Parathyroid adenoma (tissue), 2 donors: ENCODE data around the gene DARS1.
A peak's percentile ranks its signal among the peaks of the same experiment; 100 is the strongest.

Source experiments
- H2AFZ ChIP-seq: fragments of 300-600 bp; sonication (generic); one replicate; pipeline ENCODE4 v1.7.0; 2017; ENCODE audit warnings: antibody characterized with exemption, mild to moderate bottlenecking
- H3K27ac ChIP-seq: fragments of 300-600 bp; sonication (generic); one replicate; pipeline ENCODE4 v1.7.0; 2017
- H3K27me3 ChIP-seq: fragments of 300-600 bp; sonication (generic); one replicate; pipeline ENCODE4 v1.7.0; 2017; ENCODE audit warnings: low read length; ENCODE audit not compliant: control insufficient read depth, insufficient read depth
- H3K36me3 ChIP-seq: fragments of 300-600 bp; sonication (generic); one replicate; pipeline ENCODE4 v1.7.0; 2017; ENCODE audit warnings: low read length; ENCODE audit not compliant: control insufficient read depth, insufficient read depth
- H3K4me1 ChIP-seq: fragments of 300-600 bp; sonication (generic); one replicate; pipeline ENCODE4 v1.7.0; 2017; ENCODE audit warnings: control low read depth
- H3K4me2 ChIP-seq: fragments of 300-600 bp; sonication (generic); one replicate; pipeline ENCODE4 v1.7.0; 2017; ENCODE audit warnings: low read length
- H3K4me3 ChIP-seq: fragments of 300-600 bp; sonication (generic); one replicate; pipeline ENCODE4 v1.7.0; 2017; ENCODE audit warnings: low read depth, low read length
- H3K79me2 ChIP-seq: fragments of 300-600 bp; sonication (generic); one replicate; pipeline ENCODE4 v1.7.0; 2017; ENCODE audit warnings: control low read depth
- H3K9ac ChIP-seq: fragments of 300-600 bp; sonication (generic); one replicate; pipeline ENCODE4 v1.7.0; 2017; ENCODE audit warnings: mild to moderate bottlenecking
- H3K9me3 ChIP-seq: fragments of 300-600 bp; sonication (generic); one replicate; pipeline ENCODE4 v1.7.0; 2017; ENCODE audit warnings: low read length; ENCODE audit not compliant: control insufficient read depth
- CTCF ChIP-seq: fragments of 300-600 bp; sonication (generic); IDR thresholded peaks from one replicate; pipeline ENCODE4 v1.7.0; 2017; ENCODE audit warnings: antibody characterized with exemption, mild to moderate bottlenecking
- donor health status: primary hyperparathyroidism.

DARS1 gene

DNA sequence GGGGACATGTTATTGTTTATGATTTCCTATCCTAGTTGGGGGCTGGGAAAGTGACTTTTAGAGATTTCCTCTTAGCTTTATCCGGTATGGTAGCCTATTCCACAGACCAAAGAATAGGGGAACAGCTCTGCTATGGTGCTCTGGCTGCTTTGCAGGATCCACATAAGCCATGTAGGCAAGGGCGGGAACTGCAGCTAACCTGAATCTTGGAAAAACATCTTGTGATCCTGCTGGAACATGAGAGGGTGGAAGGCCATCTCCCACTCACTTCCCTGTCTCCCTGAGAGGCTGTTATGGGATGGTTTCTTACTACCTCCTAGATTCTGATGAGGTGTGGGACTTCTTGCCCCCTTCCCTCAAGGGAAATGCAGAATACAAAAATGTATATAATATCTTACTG is 2.0 kb upstream of the DARS1 start:
- Histone ChIP-seq H3K27ac (no peak overlapping the region), H3K79me2 (no peaks in the 10 kb centered on the region), H3K9ac (no peak overlapping the region), H3K9me3 (no peaks in the 10 kb centered on the region), H2AFZ (no peak overlapping the region), H3K4me1 (no peaks in the 10 kb centered on the region), H3K27me3 (no peaks in the 10 kb centered on the region), H3K36me3 (no peaks in the 10 kb centered on the region), H3K4me3 (no peak overlapping the region), H3K4me2 (no peak overlapping the region)
- no peak for TF ChIP-seq CTCF

- H3K9ac ChIP-seq: no peak overlapping the region
- H3K4me3 ChIP-seq: peak overlapping the region; percentile 92
- no peaks in the 10 kb centered on the region for H3K27me3 ChIP-seq
- peak overlapping the region; percentile 93 for H2AFZ ChIP-seq
- H3K4me1 ChIP-seq: no peaks in the 10 kb centered on the region
- no peaks in the 10 kb centered on the region for H3K79me2 ChIP-seq
- H3K9me3 ChIP-seq: no peaks in the 10 kb centered on the region
- H3K4me2 ChIP-seq: no peak overlapping the region
- H3K36me3 ChIP-seq: no peaks in the 10 kb centered on the region
- H3K27ac ChIP-seq: no peak overlapping the region
- TF ChIP-seq CTCF: no peak
These were observed 1.1 kb upstream of the DARS1 start for GRCh38 chr2:135986507-135986906.

DNA sequence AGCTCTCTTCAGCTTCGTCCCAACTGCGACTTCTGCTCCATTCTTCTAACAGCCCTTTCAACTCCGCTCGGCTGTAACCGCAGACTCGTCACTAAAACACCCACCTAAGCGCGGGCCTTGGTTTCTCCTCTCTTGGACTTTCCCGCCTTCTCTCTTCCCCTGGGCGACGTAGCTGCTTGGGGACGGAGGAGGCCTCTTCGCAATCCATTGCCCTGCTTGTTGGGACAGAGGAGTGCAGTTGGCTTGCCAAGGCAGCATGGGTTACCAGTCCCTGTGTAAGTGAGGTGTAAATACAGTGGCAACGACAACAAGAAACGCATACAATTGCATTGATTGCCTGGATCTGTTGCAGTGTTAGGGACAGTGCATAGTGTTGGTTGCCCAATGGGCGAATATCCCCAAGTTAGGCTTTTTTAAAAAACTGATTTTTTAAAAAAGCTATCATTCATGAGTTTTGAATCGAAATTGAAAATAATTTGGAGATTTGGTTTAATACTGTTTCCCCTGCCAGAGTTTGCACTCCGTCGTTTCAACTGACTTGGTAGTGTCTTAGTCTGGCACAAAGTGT is 484 bp upstream of the DARS1 start:
- H3K9me3 ChIP-seq: no peaks in the 10 kb centered on the region
- no peaks in the 10 kb centered on the region for H3K36me3 ChIP-seq
- H3K4me3 ChIP-seq: peak overlapping the region; percentile 92
- no peak for TF ChIP-seq CTCF
- no peaks in the 10 kb centered on the region for H3K4me1 ChIP-seq
- peak overlapping the region; percentile 72 for H3K27ac ChIP-seq
- H3K79me2 ChIP-seq: peaks cover 3% of the 10 kb centered on the region
- peak overlapping the region; percentile 24 for H3K9ac ChIP-seq
- H2AFZ ChIP-seq: peak overlapping the region; percentile 93
- H3K27me3 ChIP-seq: no peaks in the 10 kb centered on the region
- peak overlapping the region; percentile 78 for H3K4me2 ChIP-seq

DNA sequence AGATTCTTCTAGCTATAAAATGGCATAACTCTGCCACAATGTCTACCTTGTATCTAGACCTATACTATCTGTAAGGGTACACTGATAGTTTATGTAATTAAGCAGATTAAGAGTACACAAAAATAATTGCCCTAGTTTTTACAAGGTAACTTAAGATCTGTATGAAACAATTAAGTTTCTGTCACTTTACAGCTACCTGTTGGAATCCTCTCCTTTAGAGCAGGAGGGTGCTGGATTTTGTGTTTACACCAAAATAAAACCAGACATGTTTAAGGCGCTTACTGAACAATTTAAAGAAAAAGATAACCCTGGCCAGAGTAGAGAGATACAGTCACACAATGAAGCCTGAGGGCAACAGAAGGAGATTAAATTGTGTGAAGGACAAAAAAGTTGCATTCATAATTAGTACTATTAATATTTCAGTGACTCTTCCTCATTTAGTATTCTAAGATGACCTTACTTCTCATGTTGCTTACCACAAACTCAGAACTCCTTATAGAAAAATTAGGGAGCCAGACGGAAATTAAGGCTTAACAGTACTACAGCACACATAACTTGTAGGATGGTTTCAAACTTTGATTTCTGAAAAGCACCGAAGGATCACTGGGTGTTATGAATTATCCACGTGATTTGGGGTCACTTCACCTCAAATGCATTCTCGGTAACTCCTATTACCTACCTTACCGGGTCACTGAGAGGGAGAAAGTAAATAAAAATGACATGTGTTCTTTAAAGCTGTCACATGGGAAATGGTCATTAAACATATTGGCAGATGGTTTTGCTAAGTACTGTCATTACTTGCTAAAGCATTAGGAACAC is 1.0 kb downstream of the DARS1 start:
- Histone ChIP-seq H3K9me3 (no peaks in the 10 kb centered on the region), H3K27me3 (no peaks in the 10 kb centered on the region), H2AFZ (peak overlapping the region; percentile 93), H3K27ac (peak overlapping the region; percentile 72), H3K79me2 (peaks cover 11% of the 10 kb centered on the region), H3K4me2 (peak overlapping the region; percentile 78), H3K36me3 (no peaks in the 10 kb centered on the region), H3K9ac (peak overlapping the region; percentile 46), H3K4me3 (peak overlapping the region; percentile 92), H3K4me1 (no peaks in the 10 kb centered on the region)
- no peak for TF ChIP-seq CTCF
